ENCODE measurements around the gene TMEM97.

Gene TMEM97

DNA sequence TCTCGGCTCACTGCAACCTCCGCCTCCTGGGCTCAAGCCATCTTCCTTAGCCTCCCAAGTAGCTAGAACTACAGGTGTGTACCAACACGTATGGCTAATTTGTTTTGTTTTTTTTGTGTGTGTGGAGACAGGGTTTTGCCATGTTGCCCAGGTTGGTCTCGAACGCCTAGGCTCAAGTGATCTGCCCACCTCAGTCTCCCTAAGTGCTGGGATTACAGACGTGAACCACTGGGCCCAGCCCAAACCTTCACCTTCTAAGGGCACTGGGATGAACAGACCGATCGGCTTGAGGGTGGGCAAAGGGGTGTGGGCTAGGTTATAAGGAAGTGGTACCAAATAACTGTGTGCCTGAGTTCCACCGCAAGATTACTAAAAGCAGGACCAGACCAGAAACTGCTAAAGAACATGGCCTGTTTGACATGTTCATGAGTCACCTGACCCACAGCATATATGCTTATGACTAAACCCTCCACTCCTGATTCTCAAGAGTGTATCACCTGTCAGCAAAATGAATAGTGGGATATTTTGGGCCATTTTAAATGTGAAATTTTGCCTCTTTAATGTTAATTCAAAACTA is 8.1 kb downstream of the TMEM97 start:
- Histone ChIP-seq H3K27me3 (ENCODE audit: insufficient read depth, poor library complexity, severe bottlenecking) (no peaks in the 10 kb centered on the region), H3K27ac (replicated peaks) (no peak overlapping the region), H3K4me3 (replicated peaks; ENCODE audit: insufficient read depth, low read length) (no peak overlapping the region)
- no peak for DNase-seq (ENCODE audit: low read depth in 1 of 2, low spot score in 1 of 2)
- no peak for TF ChIP-seq GABPA (IDR thresholded peaks at IDR 0.05; ENCODE audit: low read depth)
- no peak for TF ChIP-seq CTCF (IDR thresholded peaks at IDR 0.05; ENCODE audit: insufficient read depth, low read length)
- no peak for TF ChIP-seq POLR2AphosphoS5 (IDR thresholded peaks at IDR 0.05; ENCODE audit: low read depth)
- no peak for TF ChIP-seq REST (IDR thresholded peaks at IDR 0.05; ENCODE audit: insufficient replicate concordance, low read depth)
- TF ChIP-seq SPI1 (IDR thresholded peaks at IDR 0.05; ENCODE audit: borderline replicate concordance, low read depth) = no peak

DNA sequence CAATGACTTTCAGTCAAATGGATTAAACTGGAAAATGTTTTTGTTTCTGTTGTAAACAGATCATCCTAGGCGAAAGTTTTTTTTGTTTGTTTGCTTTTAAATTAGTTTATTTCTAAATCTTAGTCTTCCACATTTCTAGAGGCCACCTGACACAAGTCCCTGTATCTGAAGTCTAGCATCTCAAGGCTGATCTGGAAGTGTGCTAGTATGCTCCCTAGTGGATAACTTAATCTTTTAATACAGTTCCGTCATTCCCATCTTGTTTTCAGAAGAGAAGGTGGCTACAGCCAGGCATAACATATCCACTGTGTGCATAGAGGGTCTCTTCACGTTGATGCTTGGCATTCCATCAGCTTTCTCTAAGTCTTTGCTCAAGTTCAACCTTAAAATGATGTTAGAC is 8.7 kb downstream of the TMEM97 start:
- TF ChIP-seq POLR2AphosphoS5 (IDR thresholded peaks at IDR 0.05; ENCODE audit: low read depth) (no peak), SPI1 (IDR thresholded peaks at IDR 0.05; ENCODE audit: borderline replicate concordance, low read depth) (no peak), CTCF (IDR thresholded peaks at IDR 0.05; ENCODE audit: insufficient read depth, low read length) (no peak), REST (IDR thresholded peaks at IDR 0.05; ENCODE audit: insufficient replicate concordance, low read depth) (no peak), GABPA (IDR thresholded peaks at IDR 0.05; ENCODE audit: low read depth) (no peak)
- no peak overlapping the region for H3K27ac ChIP-seq (replicated peaks)

GRCh38 chr17:28328325-28328724 is 9.3 kb downstream of the TMEM97 start:
- TF ChIP-seq SPI1 (IDR thresholded peaks at IDR 0.05; ENCODE audit: borderline replicate concordance, low read depth) (no peak), POLR2AphosphoS5 (IDR thresholded peaks at IDR 0.05; ENCODE audit: low read depth) (no peak), CTCF (IDR thresholded peaks at IDR 0.05; ENCODE audit: insufficient read depth, low read length) (no peak), GABPA (IDR thresholded peaks at IDR 0.05; ENCODE audit: low read depth) (no peak), REST (IDR thresholded peaks at IDR 0.05; ENCODE audit: insufficient replicate concordance, low read depth) (no peak)
- Histone ChIP-seq H3K27me3 (ENCODE audit: insufficient read depth, poor library complexity, severe bottlenecking) (no peaks in the 10 kb centered on the region), H3K4me3 (replicated peaks; ENCODE audit: insufficient read depth, low read length) (no peak overlapping the region), H3K27ac (replicated peaks) (no peak overlapping the region)
- DNase-seq (ENCODE audit: low read depth in 1 of 2, low spot score in 1 of 2) = no peak

More for the DNA sequence above, 8.7 kb downstream of the TMEM97 start:
- no peak for DNase-seq (ENCODE audit: low read depth in 1 of 2, low spot score in 1 of 2)
- Histone ChIP-seq H3K4me3 (replicated peaks; ENCODE audit: insufficient read depth, low read length) (no peak overlapping the region), H3K27me3 (ENCODE audit: insufficient read depth, poor library complexity, severe bottlenecking) (no peaks in the 10 kb centered on the region)

All from HL-60 (cell line).